Fibroblast of the aortic adventitia (primary cell): ENCODE measurements around the gene CDH22. TPM values are rescaled to one million over a fixed set of nuclear protein-coding genes. Genes with fewer than 3 reads are reported as not detected.

Source experiments
- DNase-seq: peaks from one replicate; pipeline ENCODE4 v3.0.0-alpha.2; 2010; ENCODE audit warnings: low read depth
- H3K4me3 ChIP-seq: 2 replicates; pipeline ENCODE4 v1.5.1; 2011; ENCODE audit warnings: low read depth, mild to moderate bottlenecking, control low read depth, low read length, moderate library complexity
- CTCF ChIP-seq: IDR thresholded peaks from 2 replicates; pipeline ENCODE4 v1.5.1; 2011; ENCODE audit warnings: mild to moderate bottlenecking, low read length, control low read depth, inconsistent platforms; ENCODE audit not compliant: insufficient read depth
- total RNA-seq: library from RNA; depleted of rRNA; stranded (reverse); fragments of >200 nt; gene quantifications from 2 replicates; pipeline ENCODE4 v1.2.3, GENCODE V29; 2012; ENCODE audit warnings: low replicate concordance

CDH22 gene
- total RNA-seq, 1 donor: not detected

GRCh38 chr20:46286977-46287376, 21.3 kb downstream of the CDH22 start:
- no peak overlapping the region for H3K4me3 ChIP-seq
- no peak for TF ChIP-seq CTCF

GRCh38 chr20:46286382-46286781, 21.9 kb downstream of the CDH22 start:
- DNase-seq: no peak
- TF ChIP-seq CTCF: no peak
- no peak overlapping the region for H3K4me3 ChIP-seq

More at GRCh38 chr20:46286977-46287376, 21.3 kb downstream of the CDH22 start:
- DNase-seq: no peak

- DNase-seq: no peak
- no peak for TF ChIP-seq CTCF
- H3K4me3 ChIP-seq: no peak overlapping the region
Observed at GRCh38 chr20:46285740-46286139, 22.6 kb downstream of the CDH22 start.

GRCh38 chr20:46285072-46285471, 23.2 kb downstream of the CDH22 start:
- TF ChIP-seq CTCF: no peak
- no peak for DNase-seq
- H3K4me3 ChIP-seq: no peak overlapping the region

- H3K4me3 ChIP-seq: no peak overlapping the region
- TF ChIP-seq CTCF: no peak
- no peak for DNase-seq
Observed at GRCh38 chr20:46284040-46284427, 24.3 kb downstream of the CDH22 start.

GRCh38 chr20:46283426-46284039, 24.8 kb downstream of the CDH22 start:
- H3K4me3 ChIP-seq: no peak overlapping the region
- DNase-seq: no peak
- no peak for TF ChIP-seq CTCF

- no peak for TF ChIP-seq CTCF
- DNase-seq: no peak
Observed at GRCh38 chr20:46282669-46283068, 25.6 kb downstream of the CDH22 start.

More at GRCh38 chr20:46282669-46283068, 25.6 kb downstream of the CDH22 start:
- no peak overlapping the region for H3K4me3 ChIP-seq
